PC-9 (cell line): ENCODE measurements around the gene GPR179. TPM values are rescaled to one million over a fixed set of nuclear protein-coding genes. Genes with fewer than 3 reads are reported as not detected.

ENCODE experiments used
- BruUV-seq: library from RNA; stranded (reverse); fragments of 400-500 nt; replicated peaks from 2 replicates; lab custom pipeline; 2021; lab: Mats Ljungman, UMichigan
- CTCF ChIA-PET: fragments of 300-600 bp; sonication (Branson Sonifier 250); formaldehyde crosslinking; loops from one replicate; lab custom pipeline; 2022; ENCODE audit warnings: antibody characterized with exemption; lab: Charles Lee
- POLR2A ChIA-PET: fragments of 300-600 bp; sonication (Branson Sonifier 250); formaldehyde crosslinking; loops from one replicate; lab custom pipeline; 2022; ENCODE audit warnings: antibody characterized with exemption; ENCODE audit not compliant: unreplicated experiment; lab: Charles Lee
- DNase-seq, 2 experiments: peaks; one replicate each; pipeline versions ENCODE4 v3.0.0 to v3.0.0-alpha.2; 2015 to 2022; ENCODE audit warnings: mixed read lengths in 1 of 2
- H2AFZ ChIP-seq: fragments of 200-600 bp; sonication (generic); 2 replicates; pipeline ENCODE4 v1.8.1; 2017; ENCODE audit warnings: antibody characterized with exemption
- H3F3A ChIP-seq: fragments of 200-600 bp; sonication (generic); 2 replicates; pipeline ENCODE4 v1.8.1; 2017; ENCODE audit warnings: antibody characterized with exemption, mild to moderate bottlenecking, low read depth; ENCODE audit not compliant: insufficient read depth
- H3K27ac ChIP-seq: fragments of 200-600 bp; sonication (generic); 2 replicates; pipeline ENCODE4 v1.6.1; 2016; ENCODE audit warnings: mixed run types
- H3K27me3 ChIP-seq: fragments of 200-600 bp; sonication (generic); 2 replicates; pipeline ENCODE4 v1.6.1; 2016; ENCODE audit warnings: low read depth, mixed run types; ENCODE audit not compliant: insufficient read depth
- H3K36me3 ChIP-seq: fragments of 200-600 bp; sonication (generic); 2 replicates; pipeline ENCODE4 v1.6.1; 2016; ENCODE audit warnings: low read depth, mixed run types
- H3K4me1 ChIP-seq: fragments of 200-600 bp; sonication (generic); replicated peaks from 2 replicates; pipeline ENCODE4 v1.6.1; 2016; ENCODE audit warnings: mixed run types; ENCODE audit not compliant: insufficient read depth
- H3K4me2 ChIP-seq: fragments of 200-600 bp; sonication (generic); 2 replicates; pipeline ENCODE4 v1.6.1; 2017; ENCODE audit warnings: mixed run types
- H3K4me3 ChIP-seq: fragments of 200-600 bp; sonication (generic); 2 replicates; pipeline ENCODE4 v1.6.1; 2016; ENCODE audit warnings: mixed run types
- H3K79me2 ChIP-seq: fragments of 200-600 bp; sonication (generic); 2 replicates; pipeline ENCODE4 v1.6.1; 2017; ENCODE audit warnings: low read depth, mixed run types
- H3K9me2 ChIP-seq: fragments of 200-600 bp; sonication (generic); 2 replicates; pipeline ENCODE4 v1.8.1; 2017; ENCODE audit warnings: mild to moderate bottlenecking; ENCODE audit not compliant: insufficient read depth
- H3K9me3 ChIP-seq: fragments of 200-600 bp; sonication (generic); 2 replicates; pipeline ENCODE4 v1.8.1; 2016; ENCODE audit warnings: low read depth; ENCODE audit not compliant: insufficient read depth
- H4K20me1 ChIP-seq: fragments of 200-600 bp; sonication (generic); 2 replicates; pipeline ENCODE4 v1.8.1; 2017; ENCODE audit not compliant: insufficient read depth
- CTCF ChIP-seq: fragments of 200-600 bp; sonication (generic); conservative IDR thresholded peaks from 2 replicates; pipeline ENCODE4 v1.6.1; 2017; ENCODE audit warnings: mixed run types, antibody characterized with exemption, mild to moderate bottlenecking, moderate library complexity
- EZH2 ChIP-seq: fragments of 200-600 bp; sonication (generic); IDR thresholded peaks from 2 replicates; pipeline ENCODE4 v1.8.0; 2017; ENCODE audit warnings: antibody characterized with exemption, low read depth
- intact Hi-C: fragments of 100-400 bp; cut with micrococcal nuclease; formaldehyde crosslinking; loops from one replicate; pipeline ENCODE4 v1.10.0; 2022; ENCODE audit not compliant: unreplicated experiment
- total RNA-seq: library from RNA; stranded (reverse); gene quantifications from 2 replicates; pipeline ENCODE4 v1.2.3, GENCODE V29; 2021

GPR179 gene
- total RNA-seq, 1 experiment from 2014 or later = 0.57 TPM

GRCh38 chr17:38358586-38359513, 15.1 kb upstream of the GPR179 start:
- TF ChIP-seq CTCF (no peak), EZH2 (no peak)
- Histone ChIP-seq H3F3A (peaks cover 6% of the 10 kb centered on the region; the same call in 1 of the 2 replicates), H3K9me3 (no peaks in the 10 kb centered on the region), H3K79me2 (peaks cover 50% of the 10 kb centered on the region), H3K4me3 (no peak overlapping the region), H3K4me1 (peaks cover 29% of the 10 kb centered on the region), H3K27ac (no peak overlapping the region), H3K27me3 (no peaks in the 10 kb centered on the region), H3K4me2 (no peak overlapping the region), H3K9me2 (no peaks in the 10 kb centered on the region), H3K36me3 (no peaks in the 10 kb centered on the region), H4K20me1 (peaks cover 16% of the 10 kb centered on the region), H2AFZ (no peak overlapping the region)
- intact Hi-C loops = no loop called here
- ChIA-PET POLR2A (no interaction called here), CTCF (interaction anchor here (0.9 kb wide), 1 partner anchor 10 kb away, joined by 6 read pairs; no protein-coding TSS in a partner anchor)
- no peak for DNase-seq
- BruUV-seq = no TSS peak

- intact Hi-C loops = no loop called here
- H3K9me2 ChIP-seq = no peaks in the 10 kb centered on the region
- H3K36me3 ChIP-seq = no peaks in the 10 kb centered on the region
- TF ChIP-seq EZH2 = no peak
- no peaks in the 10 kb centered on the region for H3K9me3 ChIP-seq
- H3K4me3 ChIP-seq = no peak overlapping the region
- peaks cover 6% of the 10 kb centered on the region; the same call in 1 of the 2 replicates for H3F3A ChIP-seq
- peaks cover 39% of the 10 kb centered on the region for H3K4me1 ChIP-seq
- ChIA-PET POLR2A (no interaction called here), CTCF (no interaction called here)
- H3K79me2 ChIP-seq = peaks cover 60% of the 10 kb centered on the region
- no peak overlapping the region for H3K4me2 ChIP-seq
- H4K20me1 ChIP-seq = peaks cover 25% of the 10 kb centered on the region
- H2AFZ ChIP-seq = no peak overlapping the region
- no peak for DNase-seq
- H3K27ac ChIP-seq = no peak overlapping the region
- no peaks in the 10 kb centered on the region for H3K27me3 ChIP-seq
- BruUV-seq = no TSS peak
Observed at GRCh38 chr17:38357486-38358123, 13.8 kb upstream of the GPR179 start.

- Histone ChIP-seq H3K27me3 (no peaks in the 10 kb centered on the region), H3K9me3 (no peaks in the 10 kb centered on the region), H3K4me1 (peaks cover 29% of the 10 kb centered on the region), H3K4me3 (no peak overlapping the region), H3K27ac (no peak overlapping the region), H3K4me2 (peak overlapping the region; percentile 95; the same call in 1 of the 2 replicates), H2AFZ (no peak overlapping the region), H3F3A (peaks cover 8% of the 10 kb centered on the region; the same call in 1 of the 2 replicates), H3K36me3 (no peaks in the 10 kb centered on the region), H3K9me2 (no peaks in the 10 kb centered on the region), H4K20me1 (peaks cover 25% of the 10 kb centered on the region), H3K79me2 (peaks cover 60% of the 10 kb centered on the region)
- no TSS peak for BruUV-seq
- intact Hi-C loops = no loop called here
- ChIA-PET CTCF (no interaction called here), POLR2A (interaction anchor here (0.6 kb wide), 1 partner anchor 95 kb away, joined by 3 read pairs; no protein-coding TSS in a partner anchor)
- DNase-seq = no peak
- TF ChIP-seq CTCF (no peak), EZH2 (no peak)
Observed at GRCh38 chr17:38355251-38355650, 11.5 kb upstream of the GPR179 start.
